G401 (cell line): Measurements from ENCODE around the gene SDF4. TPM values are rescaled to one million over a fixed set of nuclear protein-coding genes. Genes with fewer than 3 reads are reported as not detected.

Experiments
- DNase-seq: peaks from one replicate; pipeline ENCODE4 v3.0.0-alpha.2; 2015; ENCODE audit warnings: low spot score
- in situ Hi-C: cut with HindIII; loops from 2 replicates; pipeline ENCODE4 v1.10.0; 2016; ENCODE audit warnings: low sequenced_read_pairs, mixed read lengths
- total RNA-seq: library from RNA; depleted of rRNA; stranded (reverse); fragments of >200 nt; shearing (Covaris generic); gene quantifications from 2 replicates; pipeline ENCODE4 v1.2.3, GENCODE V29; 2014

SDF4 gene
- total RNA-seq, 1 experiment from 2014 or later = 92.4 TPM

DNA sequence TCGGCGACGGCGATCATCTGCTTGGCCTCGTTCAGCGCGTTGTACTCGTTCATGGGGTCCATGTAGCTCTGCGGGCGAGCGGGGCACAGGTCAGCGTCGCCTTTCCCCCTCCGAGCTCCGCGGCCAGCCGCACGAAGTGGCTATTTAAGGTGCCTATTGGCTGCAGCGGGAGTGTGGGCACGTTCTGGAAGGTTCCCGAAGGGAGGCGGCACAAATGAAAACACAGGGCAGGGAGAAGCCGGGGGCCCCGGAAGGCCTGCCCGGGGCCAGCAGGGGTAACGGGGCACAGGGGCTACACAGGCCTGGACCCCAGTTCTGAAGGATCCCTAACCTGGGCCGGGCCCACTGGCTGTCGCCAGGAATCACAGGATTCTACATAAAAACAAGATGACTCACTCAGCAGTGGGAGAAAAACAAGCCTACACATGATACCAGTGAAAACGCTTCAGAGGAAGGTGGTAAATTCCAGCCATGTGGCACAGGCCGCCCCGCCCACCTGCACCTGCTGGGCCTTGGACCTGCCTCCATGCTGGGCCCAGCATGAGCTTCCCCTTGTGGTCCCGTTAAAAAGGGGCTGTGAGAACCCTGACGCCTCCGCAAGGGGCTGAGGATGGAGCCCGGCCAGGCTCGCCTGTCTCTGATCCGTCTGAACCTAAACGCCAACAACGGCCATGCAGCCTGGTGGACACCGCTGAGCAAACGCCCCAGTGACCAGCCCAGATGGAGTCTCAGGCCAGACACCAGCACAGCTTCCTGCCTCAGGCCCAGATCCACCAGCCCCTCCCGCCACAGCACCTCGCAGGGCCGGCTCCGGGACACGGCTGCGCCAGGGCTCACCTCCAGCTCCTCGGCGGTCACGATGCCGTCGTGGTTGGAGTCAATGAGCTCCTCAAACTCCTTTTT lies 13.9 kb downstream of the SDF4 start:
- in situ Hi-C loops = no loop called here
- peak; percentile 78 for DNase-seq

DNA sequence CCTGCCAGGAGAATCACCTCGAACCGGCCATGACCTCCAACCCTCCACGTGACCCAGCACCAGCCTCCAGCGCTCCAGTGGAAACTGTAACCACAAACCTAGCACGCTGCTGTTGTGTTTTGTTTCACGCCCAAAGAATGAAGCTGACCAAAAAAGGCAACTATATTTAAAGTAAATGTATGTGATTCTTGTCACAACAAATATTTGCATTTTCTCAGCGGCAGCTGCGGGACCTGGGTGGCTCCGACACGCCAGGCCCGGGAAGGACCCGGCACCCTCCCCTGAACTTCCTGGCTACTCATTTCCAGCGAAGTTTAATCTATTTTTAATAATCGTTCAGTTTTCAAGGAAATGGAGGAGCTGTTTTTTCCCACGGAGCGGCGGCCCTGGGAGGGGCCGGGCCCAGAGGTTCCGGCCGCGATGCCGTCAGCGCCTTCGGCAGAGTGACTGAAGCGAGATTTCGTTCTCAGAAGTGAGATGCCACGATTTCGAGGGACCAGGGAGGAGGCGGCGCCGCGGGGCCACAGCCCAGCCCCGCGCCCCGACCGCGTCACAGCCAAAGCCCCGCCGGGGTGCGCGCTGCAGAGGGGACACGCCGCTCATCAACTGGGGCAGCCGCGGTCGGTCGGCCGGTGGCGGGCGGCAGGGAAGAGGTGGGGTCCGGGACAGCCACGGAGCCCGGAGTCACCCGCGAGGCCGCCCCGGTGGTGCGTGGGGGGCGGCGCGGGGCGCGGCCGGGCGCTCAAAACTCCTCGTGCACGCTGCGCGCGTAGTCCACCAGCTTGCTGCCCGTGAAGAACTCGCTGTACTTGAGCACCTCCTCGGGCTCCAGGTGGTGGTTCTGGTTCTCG lies 14.8 kb downstream of the SDF4 start:
- in situ Hi-C loops = no loop called here
- no peak for DNase-seq

DNA sequence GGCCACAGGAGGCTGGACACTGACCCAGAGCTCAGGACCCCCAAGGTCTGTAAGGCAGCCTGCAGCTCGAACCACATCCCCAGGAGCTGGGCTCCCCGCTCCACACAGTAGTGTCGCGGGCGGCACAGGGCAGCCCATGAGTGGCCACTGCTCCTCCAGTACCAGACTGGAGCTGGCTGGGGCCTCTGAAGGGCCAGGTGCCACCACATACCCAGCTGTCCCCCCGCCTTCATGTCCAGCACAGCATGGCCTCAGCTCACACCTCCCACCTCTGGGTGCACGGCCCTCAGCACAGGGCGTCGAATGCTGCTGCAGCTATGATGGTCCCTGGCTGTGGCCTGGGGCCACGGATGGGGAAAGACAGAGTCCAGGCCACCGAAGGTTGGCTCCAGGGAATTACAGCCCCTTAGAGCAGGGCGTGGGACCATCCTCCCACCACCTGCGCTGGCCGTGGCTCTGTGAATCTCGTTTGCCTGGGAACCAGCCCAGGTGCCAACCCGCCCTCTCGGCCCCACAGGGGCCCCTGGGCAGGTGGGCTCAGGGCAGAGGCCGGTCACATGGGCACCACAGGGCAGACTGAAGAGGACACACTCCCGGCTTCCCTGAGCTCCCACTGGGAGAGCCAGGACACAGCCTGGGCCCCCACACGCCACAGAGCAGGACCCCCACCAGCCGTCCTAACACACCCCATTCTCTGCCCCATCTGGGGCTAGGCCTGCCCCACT lies 15.8 kb downstream of the SDF4 start:
- in situ Hi-C loops = no loop called here
- DNase-seq = no peak

DNA sequence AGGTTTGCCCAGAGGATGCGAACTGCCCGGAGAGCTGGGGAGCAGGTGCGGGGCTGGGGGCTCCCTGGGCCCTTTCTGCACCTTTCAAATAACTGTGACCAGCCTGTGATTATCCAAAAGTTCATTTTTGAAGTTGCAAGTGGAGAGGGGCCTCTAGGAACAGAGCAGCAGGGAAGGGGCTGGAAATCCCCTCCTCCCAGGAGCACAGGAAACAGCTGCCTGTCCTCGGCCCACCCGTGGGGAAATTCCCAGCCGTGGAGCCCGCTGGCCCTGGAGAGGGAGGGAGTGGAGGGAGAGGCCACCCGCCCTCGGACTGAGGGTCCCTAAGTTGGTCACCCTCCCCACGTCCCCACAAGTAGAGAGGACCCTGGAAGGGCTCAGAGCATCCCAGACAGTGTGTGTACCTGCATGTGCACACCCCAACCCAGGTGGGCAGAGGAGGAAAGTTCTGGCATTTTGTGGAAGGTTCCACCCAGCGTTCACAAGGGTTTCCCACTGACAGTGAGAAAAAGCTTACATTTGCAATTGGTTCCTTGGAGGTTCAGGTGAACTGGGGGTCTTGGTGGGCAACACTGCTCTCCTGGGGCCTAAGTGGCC lies 16.6 kb downstream of the SDF4 start:
- DNase-seq = no peak
- in situ Hi-C loops = no loop called here

DNA sequence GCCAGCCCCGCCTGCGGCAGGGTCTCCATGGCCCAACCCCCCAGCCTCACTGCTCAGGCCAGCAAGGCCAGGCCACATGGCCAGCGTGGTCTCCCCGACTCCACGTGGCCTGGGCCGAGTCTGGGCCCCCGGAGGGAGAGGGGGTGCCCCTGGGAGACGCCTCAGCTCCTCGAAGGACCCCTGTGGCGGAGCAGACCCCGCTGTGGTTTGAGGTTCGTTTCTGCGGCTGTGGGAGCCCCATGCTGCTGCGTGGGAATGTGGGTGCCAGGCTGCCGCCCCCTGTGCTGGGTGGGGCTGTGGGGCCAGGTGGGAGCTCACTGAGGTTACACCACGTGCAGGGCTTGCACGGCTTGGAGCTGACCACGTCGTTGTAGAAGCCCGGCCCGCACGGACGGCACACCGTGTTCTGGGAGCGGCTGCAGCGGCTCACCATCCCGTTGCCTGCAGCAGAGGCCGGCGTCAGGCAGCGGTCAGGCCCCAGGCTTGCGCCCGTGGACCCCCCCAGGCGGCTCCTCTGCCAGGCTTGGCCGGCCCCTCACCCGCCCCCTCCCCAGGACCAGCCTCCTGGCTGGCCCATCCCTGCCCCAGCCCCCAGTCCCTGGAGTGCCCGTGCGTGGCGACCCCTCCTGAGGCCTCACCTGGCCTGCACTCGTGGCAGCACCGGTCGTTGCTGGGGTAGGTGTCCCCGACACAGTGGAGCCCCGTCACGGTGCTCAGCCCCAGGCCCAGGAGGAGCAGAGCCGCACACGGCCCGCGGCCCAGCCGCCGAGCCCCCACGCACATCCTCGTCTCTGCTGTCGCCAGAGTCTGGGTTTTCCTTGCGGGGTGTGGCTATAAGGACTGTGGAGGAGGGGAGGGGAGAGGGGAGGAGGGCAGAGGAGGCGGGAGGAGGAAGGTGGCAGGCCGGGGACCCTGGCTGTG lies 18.2 kb downstream of the SDF4 start, which contains the start of gene TNFRSF4:
Gene TNFRSF4 (minus strand): TSS at position 809 of the 921 bp plus-strand sequence. CDS start 26 bp downstream, at position 783.
- DNase-seq = no peak
- in situ Hi-C loops = no loop called here

DNA sequence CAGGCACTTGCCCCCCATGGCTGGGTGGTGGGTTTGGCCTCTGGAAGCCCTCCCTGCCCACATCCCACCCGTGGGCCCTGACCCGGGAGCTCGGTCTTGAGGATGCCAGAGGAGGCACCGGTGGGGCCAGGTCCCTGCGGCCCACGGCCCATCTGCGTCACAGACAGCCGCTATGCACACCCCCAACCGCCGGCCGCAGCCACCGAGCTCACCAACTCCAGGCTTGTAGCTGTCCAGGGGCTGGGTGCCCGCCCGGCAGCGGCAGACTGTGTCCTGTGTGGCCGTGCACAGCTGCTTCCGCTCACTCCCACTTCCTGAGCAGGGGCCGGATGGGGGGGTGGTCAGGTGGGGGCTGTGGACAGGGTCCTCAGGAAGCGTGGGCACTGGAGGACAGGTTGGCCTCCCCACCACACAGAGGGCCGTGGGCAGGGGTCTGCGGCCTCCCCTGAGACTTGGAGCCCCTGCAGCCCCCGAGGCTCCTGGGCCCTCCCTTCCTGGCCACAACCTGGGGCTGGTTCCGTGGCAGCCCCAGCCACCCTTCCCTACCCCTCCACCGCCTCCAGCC lies 18.9 kb downstream of the SDF4 start:
- in situ Hi-C loops = no loop called here
- no peak for DNase-seq

DNA sequence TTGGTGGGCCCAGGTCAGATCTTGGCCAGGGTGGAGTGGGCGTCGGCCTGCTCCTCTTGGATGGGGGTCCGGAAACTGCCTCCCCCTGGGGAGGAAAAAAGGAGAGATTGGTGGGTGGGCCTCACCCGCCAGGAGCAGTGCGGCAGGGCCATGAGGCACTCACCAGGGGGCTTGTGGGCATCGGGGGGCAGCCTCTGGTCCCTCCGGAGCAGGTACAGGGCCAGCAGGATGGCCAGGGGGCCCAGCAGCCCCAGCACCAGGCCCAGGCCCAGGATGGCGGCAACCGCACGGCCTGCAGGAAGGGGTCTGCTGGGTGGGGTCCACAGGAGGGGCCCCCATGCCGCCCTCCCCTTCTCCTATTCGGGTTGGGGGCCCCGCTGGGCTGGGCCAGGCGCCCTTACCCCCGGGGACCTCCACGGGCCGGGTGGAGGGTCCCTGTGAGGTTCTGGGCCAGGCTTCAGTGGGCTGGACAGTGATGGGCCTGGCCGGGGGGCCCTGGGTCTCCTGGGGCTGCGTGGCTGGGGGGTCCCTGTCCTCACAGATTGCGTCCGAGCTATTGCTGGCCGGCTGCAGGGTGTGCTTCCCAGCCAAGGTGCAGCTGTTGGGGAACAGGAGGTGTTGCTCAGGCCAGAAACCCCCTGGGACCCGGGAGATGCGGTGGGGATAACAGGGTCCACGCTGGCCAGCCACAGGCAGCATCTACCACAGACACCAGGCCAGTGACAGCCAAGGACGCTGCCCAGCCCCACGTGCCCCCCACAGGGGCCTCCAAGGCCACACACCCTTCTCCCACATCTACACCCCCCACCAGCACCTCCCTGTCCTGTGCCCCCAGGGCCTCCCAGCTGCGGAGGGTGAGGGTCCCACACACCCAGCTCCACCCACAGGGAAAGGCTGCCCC lies 20.0 kb downstream of the SDF4 start:
- no peak for DNase-seq
- in situ Hi-C loops = no loop called here

DNA sequence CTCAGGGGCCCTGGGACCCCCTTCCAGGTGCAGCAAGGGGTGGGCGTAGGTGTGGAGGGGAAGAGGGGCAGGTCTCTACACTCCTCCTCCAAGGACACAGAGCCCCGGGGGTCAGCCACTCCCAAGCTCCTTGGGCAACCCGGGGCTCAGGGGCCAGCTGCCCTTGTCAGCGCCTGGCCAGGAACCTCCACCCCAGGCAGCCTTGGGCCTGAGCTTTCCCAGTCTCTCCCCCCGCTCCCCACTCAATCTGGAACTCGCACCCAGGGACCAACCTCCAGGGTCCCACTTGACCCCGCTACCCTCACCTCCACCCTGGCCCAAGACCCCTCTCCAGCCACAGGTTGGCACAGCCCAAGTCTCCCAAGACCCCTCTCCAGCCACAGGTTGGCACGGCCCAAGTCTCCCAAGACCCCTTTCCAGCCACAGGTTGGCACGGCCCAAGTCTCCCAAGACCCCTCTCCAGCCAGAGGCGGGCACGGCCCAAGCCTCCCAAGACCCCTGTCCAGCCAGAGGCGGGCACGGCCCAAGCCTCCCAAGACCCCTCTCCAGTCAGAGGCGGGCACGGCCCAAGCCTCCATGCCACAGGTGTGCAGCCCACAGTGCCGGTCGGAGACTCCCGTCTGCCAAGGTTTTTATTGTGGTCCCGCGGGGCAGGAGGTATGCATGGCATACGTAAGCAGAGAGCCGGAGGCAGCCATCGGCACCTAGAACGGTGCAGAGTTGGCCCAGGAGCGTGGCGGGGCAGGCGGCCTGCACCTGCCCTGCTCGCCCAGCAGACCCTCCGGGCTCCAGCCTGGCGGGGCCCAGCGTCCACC lies 20.9 kb downstream of the SDF4 start:
- no peak for DNase-seq
- in situ Hi-C loops = no loop called here

DNA sequence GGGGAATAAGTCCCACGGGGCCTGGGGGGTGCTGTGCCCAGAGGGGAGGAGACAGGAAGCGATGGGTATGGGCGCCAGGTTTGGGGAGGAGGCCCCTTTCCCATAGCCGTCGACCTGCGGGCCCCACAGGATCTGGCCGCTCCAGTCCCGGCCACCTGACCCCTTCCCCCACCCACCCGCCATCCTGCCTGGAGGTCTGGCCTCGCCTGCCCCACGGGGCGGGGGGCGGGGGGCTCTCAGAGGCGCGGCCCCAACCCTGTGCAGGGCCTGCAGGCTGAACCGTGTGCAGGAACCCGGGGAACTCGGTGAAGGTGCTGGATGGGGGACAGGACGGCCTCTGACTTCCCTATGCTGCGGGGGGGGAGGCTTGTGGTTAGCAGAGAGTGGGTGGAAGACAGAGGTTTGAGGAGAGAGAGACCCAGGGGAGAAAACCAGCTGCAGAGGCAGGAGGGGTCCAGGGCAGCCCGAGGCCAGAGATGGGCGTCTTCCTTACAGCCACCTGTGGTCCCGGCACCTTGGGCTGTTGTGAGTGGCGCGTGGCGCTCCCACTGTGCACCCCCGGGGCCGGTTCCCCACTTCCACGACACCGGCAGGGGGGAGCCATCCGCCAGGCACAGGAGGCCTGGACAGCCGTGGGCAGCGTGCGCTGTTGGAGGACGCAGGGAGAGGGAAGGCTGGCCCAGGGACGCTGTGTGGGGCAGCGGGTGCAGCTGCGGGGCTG lies 22.9 kb downstream of the SDF4 start:
- no peak for DNase-seq
- in situ Hi-C loops = no loop called here

DNA sequence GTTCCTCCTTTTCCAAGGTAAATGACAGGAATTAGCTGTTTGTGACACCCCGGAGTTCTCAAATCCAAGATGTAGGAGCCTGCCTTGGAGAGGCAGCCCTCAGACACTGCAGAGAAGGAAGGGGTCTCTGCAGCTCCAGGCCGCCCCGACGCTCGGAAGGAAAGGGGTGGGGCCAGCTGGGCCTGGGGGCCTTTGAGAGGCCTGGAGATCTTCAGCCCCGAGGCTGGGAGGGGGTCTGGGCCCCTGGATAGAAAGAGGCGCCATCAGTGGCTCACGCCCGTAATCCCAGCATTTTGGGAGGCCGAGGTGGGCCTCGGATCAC lies 24.3 kb downstream of the SDF4 start:
- in situ Hi-C loops = no loop called here
- DNase-seq = no peak

DNA sequence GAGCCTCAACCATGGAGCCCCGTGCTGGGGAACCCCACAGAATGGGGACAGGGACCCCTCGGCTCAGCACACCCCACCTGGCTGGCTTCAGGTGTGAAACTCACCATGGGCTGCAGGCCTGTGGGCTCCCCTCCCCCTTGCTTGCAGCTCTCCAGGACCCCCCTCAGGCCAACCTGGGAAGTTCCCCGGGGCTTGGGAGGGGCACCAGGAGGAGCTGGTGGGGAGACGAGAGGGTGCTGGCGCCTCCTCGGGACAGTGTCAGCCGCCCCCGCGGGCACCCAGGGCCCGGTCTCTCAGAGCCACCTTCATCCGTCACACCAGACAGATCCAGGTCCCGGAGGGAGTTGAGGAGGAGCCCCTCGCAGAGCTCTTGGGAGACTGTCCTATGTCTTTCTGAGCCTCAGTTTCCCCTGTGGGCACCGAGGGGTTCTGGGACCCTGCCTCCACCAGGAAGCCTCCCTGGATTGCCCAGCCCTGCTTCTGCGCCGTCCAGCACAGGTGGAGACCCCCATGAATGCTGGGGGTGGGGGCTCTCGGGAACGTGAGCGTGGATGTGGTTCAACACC lies 24.8 kb downstream of the SDF4 start:
- in situ Hi-C loops = no loop called here
- no peak for DNase-seq

DNA sequence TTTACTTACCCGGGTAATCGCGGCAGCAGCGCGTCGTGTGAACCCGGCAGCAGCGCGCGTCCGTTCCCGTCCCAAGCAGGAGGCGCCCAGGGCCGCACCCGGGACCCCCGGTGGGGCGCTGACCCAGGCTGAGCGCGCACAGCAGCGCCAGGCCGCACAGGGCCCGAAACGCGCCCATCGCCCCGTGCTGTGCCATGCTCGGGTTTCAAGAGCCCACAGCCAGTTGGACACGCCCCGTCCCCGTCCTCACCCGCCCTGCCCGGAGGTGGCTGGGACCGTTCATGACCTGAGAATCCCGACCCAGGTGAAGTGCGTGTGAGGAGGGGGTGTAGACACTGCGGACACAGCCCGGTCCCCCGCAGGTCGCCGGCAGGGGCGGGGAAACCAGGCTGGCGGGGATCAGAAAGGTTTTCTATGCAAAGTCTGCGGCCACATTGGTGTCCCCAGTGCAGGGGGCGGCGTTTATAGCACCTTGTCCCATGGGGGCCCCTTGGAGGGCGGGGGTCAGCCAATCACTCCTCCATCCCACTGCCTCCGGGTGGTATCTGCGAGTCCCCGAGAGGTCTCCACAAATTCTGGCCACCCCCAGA lies 25.3 kb downstream of the SDF4 start, which contains the start of gene TNFRSF18:
Gene TNFRSF18 (minus strand): TSS at position 217 of the 590 bp plus-strand sequence. CDS start 21 bp downstream, at position 196.
- in situ Hi-C loops = no loop called here
- no peak for DNase-seq

DNA sequence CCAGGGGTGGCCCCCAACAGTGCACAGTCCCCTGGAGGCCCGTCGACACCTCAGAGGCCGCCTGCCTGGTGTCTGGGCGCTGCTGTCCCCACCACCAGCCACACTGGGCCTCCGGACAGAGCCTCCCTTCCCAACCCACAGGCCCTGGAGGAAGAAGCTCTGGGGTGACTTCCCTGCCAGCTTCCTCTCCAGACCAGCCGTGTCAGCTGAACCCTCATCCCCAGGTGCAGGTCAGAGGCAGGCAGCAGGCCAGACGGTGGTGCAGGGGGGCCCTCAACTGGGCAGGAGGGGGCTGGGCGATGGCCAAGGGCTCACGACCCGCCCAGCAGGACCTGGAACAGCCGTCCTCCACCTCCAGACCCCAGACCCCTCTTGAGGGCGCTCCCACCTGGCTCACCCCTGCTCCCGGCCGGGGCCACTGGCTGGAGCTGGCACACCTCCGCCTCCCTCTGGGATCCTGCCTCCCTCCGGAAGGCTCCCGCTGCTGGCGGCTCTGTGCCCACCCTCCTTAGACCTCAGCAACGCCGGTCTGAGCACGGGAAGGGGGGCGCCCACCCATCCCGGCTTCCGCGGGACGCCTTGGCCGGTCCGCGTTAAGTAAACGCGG lies 25.9 kb downstream of the SDF4 start:
- in situ Hi-C loops = no loop called here
- no peak for DNase-seq

DNA sequence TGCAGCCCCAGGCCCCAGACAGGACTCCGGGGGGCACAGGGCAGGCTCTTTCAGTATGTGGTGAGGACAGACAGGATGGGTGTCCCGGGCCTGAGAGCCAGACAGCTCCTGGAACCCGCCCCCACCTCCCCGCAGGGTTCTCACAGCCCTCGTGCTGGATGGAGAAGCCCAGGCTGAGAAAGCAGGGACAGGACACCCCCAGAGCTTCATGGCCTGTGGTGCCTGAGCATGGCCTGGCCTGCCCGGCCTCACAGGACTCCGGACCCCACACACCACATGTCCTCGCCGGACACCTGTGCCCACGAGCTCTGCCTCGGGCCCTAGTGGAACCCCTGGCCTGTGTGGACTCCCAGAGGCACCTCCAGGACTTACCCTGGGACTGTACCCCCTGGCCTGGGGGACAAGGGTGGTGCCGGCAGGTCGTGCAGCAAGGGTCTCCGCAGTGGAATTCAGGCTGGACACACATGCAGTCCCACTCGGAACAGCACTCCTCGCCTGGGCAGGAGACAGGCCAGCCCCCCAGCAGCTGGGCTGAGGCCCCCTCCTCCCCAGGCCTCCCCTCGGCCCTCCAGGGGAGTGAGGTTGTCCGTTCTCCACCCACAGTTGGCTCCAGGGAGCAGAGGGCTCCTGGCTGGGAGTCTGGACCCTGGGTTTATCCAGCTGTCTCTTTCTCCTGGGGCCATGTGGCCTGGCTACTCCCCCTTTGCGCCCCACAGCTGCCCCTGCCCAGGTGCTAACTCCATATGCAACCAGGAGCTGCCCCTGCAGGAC lies 26.6 kb downstream of the SDF4 start:
- no peak for DNase-seq
- in situ Hi-C loops = no loop called here
